HG02840 (cell line): Measurements from ENCODE around the gene OMP.
"Not testable (repeated sequence)": the region's sequence is repeated elsewhere in the genome, so short reads cannot be mapped to it uniquely, and the experiment has no call there.

ENCODE experiments used
- ATAC-seq: cut with Tn5 transposase; IDR thresholded peaks from one replicate; pipeline ENCODE4 v1.9.1; 2021; ENCODE audit warnings: mild to moderate bottlenecking, moderate library complexity, moderate number of reproducible peaks; ENCODE audit not compliant: unreplicated experiment, low FRiP score

Gene OMP

GRCh38 chr11:77084581-77085191 lies 18.0 kb upstream of the OMP start:
- no peak for ATAC-seq

GRCh38 chr11:77085652-77086051 lies 17.0 kb upstream of the OMP start:
- ATAC-seq, result no peak

DNA sequence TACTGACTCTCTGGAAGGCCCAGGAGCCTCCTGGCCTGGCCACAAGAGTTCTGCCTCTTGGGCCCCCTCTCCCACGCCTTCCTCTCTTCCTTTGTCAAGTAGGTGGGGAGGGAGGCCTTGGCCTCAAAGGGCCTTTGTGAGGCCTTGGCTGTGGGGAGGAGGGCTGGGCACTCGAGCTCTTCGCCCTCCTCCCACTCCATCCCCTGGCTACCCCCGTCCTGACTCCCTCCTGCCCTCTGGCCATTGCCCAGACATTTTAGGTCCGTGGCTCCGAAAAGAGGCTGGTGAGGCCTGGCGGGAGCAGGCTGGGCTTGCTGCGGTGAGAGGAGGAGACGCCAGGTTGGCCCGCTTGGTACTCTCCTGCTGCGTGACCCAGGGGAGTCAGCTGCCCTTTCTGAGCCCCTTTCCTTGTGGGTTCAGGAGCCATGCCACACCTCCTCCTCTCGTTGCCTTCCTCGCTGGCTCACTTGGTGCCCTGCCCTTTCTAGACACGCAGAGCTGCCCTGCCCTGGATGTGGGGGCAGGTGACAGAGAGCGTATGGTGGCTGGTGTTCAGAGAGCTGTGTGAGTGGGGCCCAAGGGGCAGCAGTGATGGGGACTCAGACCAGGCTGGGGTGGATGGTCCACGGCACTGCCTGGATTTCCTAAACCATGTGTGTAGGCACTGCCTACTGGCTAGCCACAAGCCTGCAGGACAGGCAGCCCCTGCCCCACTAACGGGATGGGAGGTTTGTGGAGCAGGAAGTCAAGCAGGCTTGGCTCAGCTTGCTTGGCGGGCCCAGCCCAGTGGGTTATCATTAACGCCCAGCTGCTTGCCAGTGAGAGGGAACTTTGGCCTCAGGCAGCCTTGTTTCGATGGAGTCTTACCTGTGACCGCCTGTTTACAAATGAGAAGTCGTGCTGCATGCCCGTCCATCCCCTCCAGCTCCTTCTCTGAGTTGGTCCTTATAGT lies 15.8 kb upstream of the OMP start:
- ATAC-seq, result no peak

- no peak for ATAC-seq
Observed at GRCh38 chr11:77087723-77088225, 14.9 kb upstream of the OMP start.

- ATAC-seq, result no peak
Observed at GRCh38 chr11:77088236-77089003, 14.2 kb upstream of the OMP start.

DNA sequence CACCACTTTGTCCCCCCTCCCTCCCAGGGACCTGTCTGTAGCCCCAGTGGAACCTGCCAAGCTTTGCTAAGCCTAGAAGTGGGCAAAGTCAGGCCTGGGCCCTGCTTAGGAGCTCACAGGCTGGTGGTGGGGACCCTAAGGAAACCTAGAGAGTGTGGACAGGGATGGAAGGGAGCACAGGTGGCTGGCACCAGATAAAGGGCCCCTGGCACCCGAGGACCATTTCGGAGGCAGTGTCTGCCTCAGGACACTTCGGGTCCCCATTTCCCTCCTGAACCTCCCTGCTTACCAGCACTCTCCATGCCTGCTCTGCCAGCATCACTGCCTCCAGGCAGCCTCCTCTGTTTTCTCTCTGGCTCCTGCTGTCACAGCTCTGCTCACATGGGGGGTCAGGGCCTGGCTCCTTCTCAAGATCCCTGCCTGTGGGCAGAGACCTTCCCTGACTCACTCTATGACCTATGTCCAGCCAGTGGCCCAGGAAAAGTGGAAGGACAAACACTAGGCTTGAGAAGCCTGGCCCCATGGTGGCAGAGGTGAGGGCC lies 13.6 kb upstream of the OMP start:
- no peak for ATAC-seq

DNA sequence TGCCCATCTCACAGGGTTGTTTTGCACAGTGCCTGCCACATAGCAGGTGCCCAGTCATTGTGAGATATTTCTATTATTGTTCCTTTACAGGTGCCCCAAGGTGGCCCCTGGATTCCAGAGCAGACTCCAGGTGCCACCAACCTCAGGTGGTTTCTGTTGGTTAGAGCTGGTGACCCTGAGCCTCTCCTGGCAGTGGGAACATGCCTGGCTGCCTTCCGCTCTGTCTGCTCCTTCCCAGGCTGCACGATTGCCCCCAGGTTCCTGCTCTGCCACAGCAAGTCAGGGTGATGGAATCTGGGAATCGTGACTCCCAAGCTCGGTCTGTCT lies 12.6 kb upstream of the OMP start:
- no peak for ATAC-seq

DNA sequence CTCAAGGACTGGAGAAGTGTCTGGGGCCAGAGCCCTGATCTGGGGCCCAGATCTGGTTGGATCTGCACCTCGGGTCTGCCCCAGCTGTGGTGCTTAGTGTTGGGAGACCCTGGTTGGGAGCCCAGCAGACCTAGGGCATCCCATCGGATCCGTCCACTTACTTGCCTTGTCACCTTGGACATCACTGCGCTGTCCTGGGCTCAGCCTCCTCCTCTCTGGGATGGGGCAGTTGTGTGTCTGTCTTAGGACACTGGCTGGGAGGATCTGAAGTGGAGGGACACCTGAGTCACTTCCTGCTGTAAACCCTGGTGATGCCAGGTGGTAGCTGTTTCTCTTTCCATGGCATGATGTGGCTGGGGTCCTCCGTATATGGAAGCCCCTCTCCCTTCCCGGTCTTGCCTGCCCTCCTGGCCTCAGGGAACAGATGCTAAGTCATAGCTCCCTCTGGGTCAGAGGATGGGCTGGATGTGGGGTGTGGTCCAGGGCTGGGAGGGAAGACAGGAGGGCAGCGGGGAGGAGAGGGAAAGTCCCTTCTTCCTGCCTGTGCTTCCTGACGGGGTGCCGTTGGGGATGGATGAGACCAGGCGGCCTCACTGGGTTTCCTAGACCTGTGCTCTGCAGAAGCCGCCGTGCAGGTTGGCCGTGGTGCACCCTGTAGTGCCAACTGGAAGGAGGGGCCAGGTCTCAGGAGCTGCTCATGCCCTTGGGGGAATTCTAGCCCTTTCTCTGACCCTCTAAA lies 12.1 kb upstream of the OMP start:
- ATAC-seq, result no peak

GRCh38 chr11:77091146-77091940 lies 11.3 kb upstream of the OMP start:
- ATAC-seq, result peak; percentile 81

DNA sequence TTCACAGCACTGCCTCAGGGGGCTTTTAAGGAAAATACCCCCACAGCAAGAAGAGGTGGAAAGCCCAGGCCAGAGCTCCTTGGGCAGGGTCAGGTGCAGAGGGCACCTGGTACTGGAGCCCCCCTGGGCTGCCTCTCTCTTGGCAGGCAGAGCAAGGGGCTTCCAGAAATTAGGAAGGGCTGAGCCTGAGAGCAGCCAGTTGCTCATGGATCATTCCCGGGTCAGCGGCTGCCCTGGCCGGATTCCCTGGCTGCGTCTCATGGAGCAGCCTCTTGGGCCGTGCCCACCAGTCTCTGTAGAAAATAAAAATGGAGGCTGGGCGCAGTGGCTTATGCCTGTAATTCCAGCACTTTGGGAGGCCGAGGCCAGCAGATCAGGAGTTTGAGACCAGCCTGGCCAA lies 10.3 kb upstream of the OMP start:
- ATAC-seq, result no peak

DNA sequence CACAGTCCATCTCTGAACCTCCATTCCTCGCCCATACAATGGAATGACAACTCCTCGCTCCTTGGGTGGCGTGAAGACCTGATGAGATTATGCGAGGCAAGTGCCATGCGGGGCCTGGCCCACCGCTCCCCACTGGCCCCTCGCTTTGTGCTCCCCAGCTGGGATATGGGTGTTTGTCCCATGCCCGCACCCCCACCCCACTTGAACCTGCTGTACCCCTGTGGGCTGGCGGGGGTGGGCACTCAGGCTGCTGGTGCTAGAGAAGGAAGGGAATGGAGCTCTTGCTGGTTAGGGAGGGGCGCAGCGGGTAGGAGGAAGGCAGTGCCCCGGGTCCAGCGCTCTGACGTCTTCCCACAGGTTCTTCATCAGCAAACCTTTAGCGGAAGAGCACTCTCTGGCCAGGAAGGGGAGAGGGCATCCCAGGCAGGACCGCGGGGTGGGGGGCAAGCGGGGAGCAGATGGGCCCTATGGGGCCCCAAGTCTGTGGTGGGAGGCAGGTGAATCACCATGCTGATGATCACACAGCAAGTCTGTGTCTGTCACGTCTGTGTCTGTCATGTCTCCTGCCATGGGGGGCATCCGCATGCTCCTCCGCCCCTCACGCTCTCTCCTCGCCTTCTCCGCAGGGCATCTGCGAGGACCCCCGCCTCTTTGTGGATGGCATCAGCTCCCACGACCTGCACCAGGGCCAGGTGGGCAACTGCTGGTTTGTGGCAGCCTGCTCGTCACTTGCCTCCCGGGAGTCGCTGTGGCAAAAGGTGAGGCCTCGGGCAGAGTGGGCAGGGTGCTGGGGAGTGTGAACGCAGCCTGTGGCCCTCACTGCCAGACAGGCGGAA lies 9.4 kb upstream of the OMP start:
- no peak for ATAC-seq

GRCh38 chr11:77093987-77094840 lies 8.4 kb upstream of the OMP start:
- ATAC-seq, result no peak

GRCh38 chr11:77094841-77095365 lies 7.7 kb upstream of the OMP start:
- no peak for ATAC-seq

- no peak for ATAC-seq
Observed at GRCh38 chr11:77095551-77096490, 6.8 kb upstream of the OMP start.

DNA sequence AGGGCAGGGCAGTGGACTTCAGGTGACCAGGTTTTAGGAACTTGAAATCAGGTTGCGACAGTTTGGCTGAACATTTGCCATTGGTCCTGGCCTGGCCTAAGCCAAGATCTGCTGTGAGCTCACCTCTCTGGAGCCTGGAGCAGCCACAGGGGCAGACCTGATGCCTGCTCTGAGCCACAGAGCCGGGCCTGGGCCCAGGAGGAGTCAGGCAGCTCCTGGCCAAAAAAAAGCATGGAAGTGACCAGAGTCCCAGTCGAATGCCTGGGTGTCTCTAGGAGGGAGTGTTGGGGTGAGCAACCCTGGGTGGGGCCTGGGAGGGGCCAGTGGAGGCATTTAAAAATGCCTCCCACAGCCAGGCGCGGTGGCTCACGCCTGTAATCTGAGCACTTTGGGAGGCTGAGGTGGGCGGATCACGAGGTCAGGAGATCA lies 6.0 kb upstream of the OMP start:
- ATAC-seq, result no peak

- not testable (repeated sequence) for ATAC-seq
Observed at GRCh38 chr11:77097180-77097579, 5.5 kb upstream of the OMP start.
